ENCODE data around the gene CA12. TPM values are rescaled to one million over a fixed set of nuclear protein-coding genes. Genes with fewer than 3 reads are reported as not detected.

The CA12 gene
- total RNA-seq, 1 donor from 2014 or later = 6.7 TPM

- no peak overlapping the region for H3K27ac ChIP-seq
- H3K27me3 ChIP-seq = no peaks in the 10 kb centered on the region
- no peak for TF ChIP-seq CTCF (IDR thresholded peaks at IDR 0.05)
- no peaks in the 10 kb centered on the region for H3K36me3 ChIP-seq
- H3K4me1 ChIP-seq = no peaks in the 10 kb centered on the region
- H3K9me3 ChIP-seq = no peaks in the 10 kb centered on the region
- ATAC-seq (no peak), DNase-seq (no peak)
- no peak overlapping the region for H3K4me3 ChIP-seq
- intact Hi-C loops (cut with DNase I) = no loop called here
Observed at GRCh38 chr15:63313825-63314224, 67.8 kb downstream of the CA12 start.

GRCh38 chr15:63312286-63312685, 69.4 kb downstream of the CA12 start:
- DNase-seq = no peak
- Histone ChIP-seq H3K27ac (no peak overlapping the region), H3K27me3 (no peaks in the 10 kb centered on the region), H3K36me3 (no peaks in the 10 kb centered on the region), H3K4me3 (no peak overlapping the region), H3K4me1 (no peaks in the 10 kb centered on the region), H3K9me3 (no peaks in the 10 kb centered on the region)
- intact Hi-C loops (cut with DNase I) = no loop called here
- TF ChIP-seq CTCF (IDR thresholded peaks at IDR 0.05) = no peak
- ATAC-seq = no peak

GRCh38 chr15:63310646-63311045, 71.0 kb downstream of the CA12 start:
- intact Hi-C loops (cut with DNase I) = no loop called here
- Histone ChIP-seq H3K4me1 (no peaks in the 10 kb centered on the region), H3K36me3 (peaks cover 9% of the 10 kb centered on the region), H3K27me3 (no peaks in the 10 kb centered on the region), H3K4me3 (no peak overlapping the region), H3K9me3 (no peaks in the 10 kb centered on the region), H3K27ac (no peak overlapping the region)
- no peak for ATAC-seq
- TF ChIP-seq CTCF (IDR thresholded peaks at IDR 0.05) = no peak
- DNase-seq = no peak

- Histone ChIP-seq H3K36me3 (peaks cover 20% of the 10 kb centered on the region), H3K4me3 (no peak overlapping the region), H3K27me3 (no peaks in the 10 kb centered on the region), H3K4me1 (no peaks in the 10 kb centered on the region), H3K27ac (no peak overlapping the region), H3K9me3 (no peaks in the 10 kb centered on the region)
- no peak for DNase-seq
- ATAC-seq = no peak
- TF ChIP-seq CTCF (IDR thresholded peaks at IDR 0.05) = no peak
- intact Hi-C loops (cut with DNase I) = no loop called here
Observed at GRCh38 chr15:63308947-63309346, 72.7 kb downstream of the CA12 start.

- Histone ChIP-seq H3K4me3 (no peak overlapping the region), H3K27me3 (no peaks in the 10 kb centered on the region), H3K4me1 (no peaks in the 10 kb centered on the region), H3K36me3 (peaks cover 20% of the 10 kb centered on the region), H3K9me3 (no peaks in the 10 kb centered on the region), H3K27ac (no peak overlapping the region)
- no peak for TF ChIP-seq CTCF (IDR thresholded peaks at IDR 0.05)
- intact Hi-C loops (cut with DNase I) = no loop called here
- ATAC-seq (no peak), DNase-seq (no peak)
Observed at GRCh38 chr15:63308491-63308890, 73.2 kb downstream of the CA12 start.

GRCh38 chr15:63306492-63307073, 75.1 kb downstream of the CA12 start:
- H3K27me3 ChIP-seq = no peaks in the 10 kb centered on the region
- ATAC-seq (no peak), DNase-seq (no peak)
- no peaks in the 10 kb centered on the region for H3K4me1 ChIP-seq
- H3K36me3 ChIP-seq = peaks cover 33% of the 10 kb centered on the region
- no peak overlapping the region for H3K27ac ChIP-seq
- H3K9me3 ChIP-seq = no peaks in the 10 kb centered on the region
- TF ChIP-seq CTCF (IDR thresholded peaks at IDR 0.05) = no peak
- intact Hi-C loops (cut with DNase I) = no loop called here
- H3K4me3 ChIP-seq = no peak overlapping the region

All from upper lobe of right lung (tissue), 1 donor.